Right renal cortex interstitium (tissue), 3 donors: ENCODE measurements around the gene GNAZ. TPM values are rescaled to one million over a fixed set of nuclear protein-coding genes. Genes with fewer than 3 reads are reported as not detected.
"Not testable (repeated sequence)": the region's sequence is repeated elsewhere in the genome, so short reads cannot be mapped to it uniquely, and the experiment has no call there.

Source experiments
- DNase-seq, 3 donors: peaks; one replicate each; pipeline ENCODE4 v3.0.0-alpha.2; 2013; ENCODE audit warnings: low read depth in 3 of 3, low spot score in 2 of 3
- polyA plus RNA-seq, 3 donors: library from polyadenylated mRNA; unstranded; fragments of 120-200 nt; gene quantifications; one replicate each; pipeline ENCODE4 v1.2.1, GENCODE V29; 2013; ENCODE audit not compliant: insufficient read length in 3 of 3

GNAZ gene
- polyA plus RNA-seq: 1 to 10 TPM; 4.6 to 6.2 (median 5.0) TPM

- DNase-seq: no peak
Measured at GRCh38 chr22:23070418-23071229, at the start of gene GNAZ. Gene GNAZ, plus strand, starts transcription at chr22:23070519. Its CDS starts 25,177 bp downstream, at chr22:23095696.

GRCh38 chr22:23020659-23021293 is 49.5 kb upstream of the GNAZ start:
- no peak for DNase-seq

GRCh38 chr22:23021660-23022353 is 48.5 kb upstream of the GNAZ start:
- DNase-seq: not testable (repeated sequence)

GRCh38 chr22:23023294-23023693 is 47.0 kb upstream of the GNAZ start:
- DNase-seq: no peak

- no peak for DNase-seq
Measured at GRCh38 chr22:23026777-23027176, 43.5 kb upstream of the GNAZ start.

GRCh38 chr22:23027849-23028248 is 42.5 kb upstream of the GNAZ start:
- not testable (repeated sequence) for DNase-seq

GRCh38 chr22:23029521-23030228 is 40.6 kb upstream of the GNAZ start:
- no peak for DNase-seq

- DNase-seq: no peak
Measured at GRCh38 chr22:23031381-23031780, 38.9 kb upstream of the GNAZ start.

GRCh38 chr22:23031786-23032185 is 38.5 kb upstream of the GNAZ start:
- DNase-seq: no peak

- DNase-seq: no peak
Measured at GRCh38 chr22:23032658-23033057, 37.7 kb upstream of the GNAZ start.

- DNase-seq: no peak
Measured at GRCh38 chr22:23033116-23033905, 37.0 kb upstream of the GNAZ start.

- no peak for DNase-seq
Measured at GRCh38 chr22:23034621-23035556, 35.4 kb upstream of the GNAZ start.

GRCh38 chr22:23035557-23036277 is 34.6 kb upstream of the GNAZ start:
- DNase-seq: no peak

- DNase-seq: no peak
Measured at GRCh38 chr22:23036684-23037428, 33.5 kb upstream of the GNAZ start.

- DNase-seq: no peak
Measured at GRCh38 chr22:23037429-23038333, 32.6 kb upstream of the GNAZ start.

GRCh38 chr22:23038334-23038642 is 32.0 kb upstream of the GNAZ start:
- no peak for DNase-seq

GRCh38 chr22:23038902-23039301 is 31.4 kb upstream of the GNAZ start:
- DNase-seq: no peak
